Peyer's patch (tissue), 4 donors: ENCODE measurements around the gene EVC. TPM values are rescaled to one million over a fixed set of nuclear protein-coding genes. Genes with fewer than 3 reads are reported as not detected.
"Not testable (repeated sequence)": the region's sequence is repeated elsewhere in the genome, so short reads cannot be mapped to it uniquely, and the experiment has no call there.

Source experiments
- DNase-seq, 3 donors: peaks; one replicate each; pipeline ENCODE4 v3.0.0-alpha.2; 2017 to 2019
- H3K27ac ChIP-seq, 4 donors: fragments of 200-600 bp; sonication (generic); one replicate each; pipeline ENCODE4 v1.5.1; 2016 to 2019
- H3K27me3 ChIP-seq, 2 donors: fragments of 200-600 bp; sonication (generic); one replicate each; pipeline ENCODE4 v1.5.1; 2019
- H3K36me3 ChIP-seq, 3 donors: fragments of 200-600 bp; sonication (generic); one replicate each; pipeline ENCODE4 v1.5.1; 2016 to 2019
- H3K4me1 ChIP-seq, 4 donors: fragments of 200-600 bp; sonication (generic); one replicate each; pipeline ENCODE4 v1.5.1; 2016 to 2019
- H3K4me3 ChIP-seq, 4 donors: fragments of 200-600 bp; sonication (generic); 1 replicate in 3 of 4; 2 replicates in 1 of 4; pipeline ENCODE4 v1.5.1; 2016 to 2019; ENCODE audit warnings: mild to moderate bottlenecking in 1 of 4
- H3K9me3 ChIP-seq, 4 donors: fragments of 200-600 bp; sonication (generic); one replicate each; pipeline ENCODE4 v1.5.1; 2016 to 2019; ENCODE audit warnings: mild to moderate bottlenecking in 1 of 4
- POLR2A ChIP-seq, 2 donors: fragments of 450-650 bp; IDR thresholded peaks; one replicate each; pipeline ENCODE4 v1.5.1; 2017; ENCODE audit warnings: antibody characterized with exemption in 2 of 2, mild to moderate bottlenecking in 2 of 2, moderate library complexity in 2 of 2
- total RNA-seq, 4 donors: library from RNA; depleted of rRNA; stranded (reverse); fragments of >200 nt; gene quantifications; one replicate each; pipeline ENCODE4 v1.1.0, GENCODE V29; 2016
- TF ChIP-seq, protein P1 (sequence below), 6 experiments: fragments of 450-650 bp in 4 of 6; fragments of 200-600 bp in 2 of 6; sonication (generic) in 1 of 6; IDR thresholded peaks; one replicate each; pipeline ENCODE4 v1.5.1; 2017 to 2019; ENCODE audit warnings: antibody characterized with exemption in 6 of 6, mild to moderate bottlenecking in 3 of 6, moderate library complexity in 1 of 6

The EVC gene
- total RNA-seq, 4 donors from 2014 or later, result 1.6 to 40.4 (median 4.4) TPM

DNA sequence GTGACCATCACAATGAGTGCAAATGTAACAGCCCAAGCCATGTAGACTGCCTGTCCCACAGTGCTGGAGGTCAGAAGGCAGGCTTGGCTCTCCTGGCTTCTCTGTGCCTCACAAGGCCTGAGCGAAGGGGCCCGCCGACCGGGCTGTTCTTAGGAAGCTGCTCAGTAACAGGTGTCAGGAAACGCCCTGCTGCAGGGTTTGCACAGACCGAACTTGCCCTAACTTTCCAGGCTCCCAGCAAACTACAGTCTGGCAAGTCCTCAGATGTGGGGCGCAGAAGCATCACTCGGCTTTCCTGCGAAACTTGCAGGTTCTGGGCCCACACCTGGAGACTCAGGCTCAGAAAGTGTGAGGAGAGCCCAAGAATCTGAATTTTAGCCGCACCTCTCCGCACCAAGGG, 94.3 kb downstream of the EVC start:
- peaks cover 0 to 2% (median 0%) of the 10 kb centered on the region in 3 donors for H3K36me3 ChIP-seq
- no peak for TF ChIP-seq POLR2A (IDR thresholded peaks at IDR 0.05)
- TF ChIP-seq, protein P1, sequence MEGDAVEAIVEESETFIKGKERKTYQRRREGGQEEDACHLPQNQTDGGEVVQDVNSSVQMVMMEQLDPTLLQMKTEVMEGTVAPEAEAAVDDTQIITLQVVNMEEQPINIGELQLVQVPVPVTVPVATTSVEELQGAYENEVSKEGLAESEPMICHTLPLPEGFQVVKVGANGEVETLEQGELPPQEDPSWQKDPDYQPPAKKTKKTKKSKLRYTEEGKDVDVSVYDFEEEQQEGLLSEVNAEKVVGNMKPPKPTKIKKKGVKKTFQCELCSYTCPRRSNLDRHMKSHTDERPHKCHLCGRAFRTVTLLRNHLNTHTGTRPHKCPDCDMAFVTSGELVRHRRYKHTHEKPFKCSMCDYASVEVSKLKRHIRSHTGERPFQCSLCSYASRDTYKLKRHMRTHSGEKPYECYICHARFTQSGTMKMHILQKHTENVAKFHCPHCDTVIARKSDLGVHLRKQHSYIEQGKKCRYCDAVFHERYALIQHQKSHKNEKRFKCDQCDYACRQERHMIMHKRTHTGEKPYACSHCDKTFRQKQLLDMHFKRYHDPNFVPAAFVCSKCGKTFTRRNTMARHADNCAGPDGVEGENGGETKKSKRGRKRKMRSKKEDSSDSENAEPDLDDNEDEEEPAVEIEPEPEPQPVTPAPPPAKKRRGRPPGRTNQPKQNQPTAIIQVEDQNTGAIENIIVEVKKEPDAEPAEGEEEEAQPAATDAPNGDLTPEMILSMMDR (IDR thresholded peaks at IDR 0.05), result no peak
- no peak overlapping the region for H3K27ac ChIP-seq
- H3K4me1 ChIP-seq, result no peaks in the 10 kb centered on the region
- peak in 1 of 3 donors; percentile 39 for DNase-seq
- no peak overlapping the region for H3K4me3 ChIP-seq
- no peaks in the 10 kb centered on the region for H3K27me3 ChIP-seq
- no peaks in the 10 kb centered on the region for H3K9me3 ChIP-seq

DNA sequence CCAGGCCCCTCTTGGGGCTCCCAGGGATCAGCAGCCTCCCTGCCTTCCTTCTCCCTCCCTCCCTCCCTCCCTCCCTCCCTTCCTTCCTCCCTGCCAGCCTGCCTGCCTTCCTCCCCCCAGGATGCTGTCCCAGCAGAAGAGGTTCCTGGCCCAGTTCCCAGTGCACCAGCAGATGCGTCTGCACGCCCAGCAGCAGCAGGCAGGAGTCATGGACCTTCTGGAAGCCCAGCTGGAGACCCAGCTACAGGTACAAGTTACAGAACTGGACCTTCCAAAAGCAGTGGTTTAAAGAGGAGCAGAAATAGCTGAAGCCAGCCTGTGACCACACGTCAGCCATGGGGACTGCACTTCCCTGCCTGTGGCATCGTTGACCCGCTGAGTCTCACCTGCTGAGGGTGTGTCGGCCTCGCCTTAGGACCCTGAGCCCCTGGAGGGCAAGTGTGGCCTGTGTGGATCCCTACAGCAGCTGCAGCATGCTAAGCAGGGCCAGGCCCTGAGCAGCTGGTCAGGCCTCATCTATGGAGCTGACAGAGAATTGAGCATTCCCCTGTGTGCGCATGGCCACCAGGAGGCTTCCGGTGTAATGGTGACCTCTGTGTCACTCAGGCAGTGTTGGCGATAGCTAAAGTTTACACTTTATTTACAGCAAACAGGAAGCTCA, 97.2 kb downstream of the EVC start:
- Histone ChIP-seq H3K27ac (no peak overlapping the region), H3K4me3 (no peak overlapping the region), H3K9me3 (no peaks in the 10 kb centered on the region), H3K4me1 (no peaks in the 10 kb centered on the region), H3K27me3 (no peaks in the 10 kb centered on the region), H3K36me3 (peaks cover 0 to 4% (median 0%) of the 10 kb centered on the region in 3 donors)
- TF ChIP-seq POLR2A (IDR thresholded peaks at IDR 0.05), result no peak
- TF ChIP-seq, protein P1 (IDR thresholded peaks at IDR 0.05), result no peak
- peak in 2 of 3 donors; percentile 25 to 27 for DNase-seq

DNA sequence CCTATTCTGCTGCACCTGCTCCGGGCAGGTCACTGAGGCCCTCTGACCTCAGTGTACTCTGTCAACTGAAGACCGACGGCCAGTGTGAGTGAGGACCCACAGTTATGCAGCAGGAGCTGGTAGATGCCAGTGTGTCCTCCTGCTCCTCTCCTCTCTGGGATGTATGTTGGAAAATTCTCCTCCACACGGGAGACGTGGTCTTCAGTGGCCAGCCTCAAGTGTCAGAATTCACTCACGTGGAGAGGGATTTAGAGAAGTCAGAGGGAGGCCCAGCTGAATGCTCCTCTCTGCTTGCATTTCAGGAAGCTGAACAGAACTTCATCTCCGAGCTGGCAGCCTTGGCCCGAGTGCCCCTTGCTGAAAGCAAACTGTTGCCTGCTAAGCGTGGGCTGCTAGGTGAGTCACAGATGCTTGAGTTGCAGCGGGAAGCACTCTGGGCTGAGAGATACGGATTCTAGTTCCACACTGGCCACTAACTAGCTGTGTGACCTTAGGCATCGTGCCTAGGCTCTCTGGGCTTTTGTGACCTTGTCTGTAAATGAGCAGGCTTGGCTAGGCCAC, 98.3 kb downstream of the EVC start:
- Histone ChIP-seq H3K27ac (no peak overlapping the region), H3K4me3 (no peak overlapping the region), H3K36me3 (peaks cover 0 to 4% (median 0%) of the 10 kb centered on the region in 3 donors), H3K27me3 (no peaks in the 10 kb centered on the region), H3K9me3 (no peaks in the 10 kb centered on the region), H3K4me1 (no peaks in the 10 kb centered on the region)
- peak in 2 of 3 donors; percentile 9 to 38 for DNase-seq
- TF ChIP-seq, protein P1 (IDR thresholded peaks at IDR 0.05), result no peak
- TF ChIP-seq POLR2A (IDR thresholded peaks at IDR 0.05), result no peak

DNA sequence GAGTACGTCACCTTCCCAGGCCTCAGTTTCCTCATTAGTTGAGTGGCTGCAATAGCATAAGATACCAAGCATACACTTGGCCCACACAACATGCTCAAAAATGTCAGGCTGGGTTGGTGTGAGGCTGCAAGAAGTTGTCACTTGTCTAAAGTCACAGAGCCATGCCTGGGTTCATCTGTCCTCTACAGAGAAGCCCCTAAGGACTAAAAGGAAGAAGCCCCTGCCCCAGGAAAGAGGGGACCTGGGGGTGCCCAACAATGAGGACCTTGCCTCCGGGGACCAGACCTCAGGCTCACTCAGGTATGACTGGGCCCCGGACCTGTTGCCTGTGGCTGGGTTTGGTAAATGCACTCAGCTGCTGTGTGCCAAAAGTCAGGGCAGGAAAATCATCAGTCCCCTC, 99.2 kb downstream of the EVC start:
- Histone ChIP-seq H3K9me3 (no peaks in the 10 kb centered on the region), H3K36me3 (peaks cover 0 to 4% (median 0%) of the 10 kb centered on the region in 3 donors), H3K27ac (no peak overlapping the region), H3K27me3 (no peaks in the 10 kb centered on the region), H3K4me1 (no peaks in the 10 kb centered on the region), H3K4me3 (no peak overlapping the region)
- DNase-seq, result peak in 2 of 3 donors; percentile 15 to 27
- TF ChIP-seq, protein P1 (IDR thresholded peaks at IDR 0.05), result no peak
- TF ChIP-seq POLR2A (IDR thresholded peaks at IDR 0.05), result no peak

DNA sequence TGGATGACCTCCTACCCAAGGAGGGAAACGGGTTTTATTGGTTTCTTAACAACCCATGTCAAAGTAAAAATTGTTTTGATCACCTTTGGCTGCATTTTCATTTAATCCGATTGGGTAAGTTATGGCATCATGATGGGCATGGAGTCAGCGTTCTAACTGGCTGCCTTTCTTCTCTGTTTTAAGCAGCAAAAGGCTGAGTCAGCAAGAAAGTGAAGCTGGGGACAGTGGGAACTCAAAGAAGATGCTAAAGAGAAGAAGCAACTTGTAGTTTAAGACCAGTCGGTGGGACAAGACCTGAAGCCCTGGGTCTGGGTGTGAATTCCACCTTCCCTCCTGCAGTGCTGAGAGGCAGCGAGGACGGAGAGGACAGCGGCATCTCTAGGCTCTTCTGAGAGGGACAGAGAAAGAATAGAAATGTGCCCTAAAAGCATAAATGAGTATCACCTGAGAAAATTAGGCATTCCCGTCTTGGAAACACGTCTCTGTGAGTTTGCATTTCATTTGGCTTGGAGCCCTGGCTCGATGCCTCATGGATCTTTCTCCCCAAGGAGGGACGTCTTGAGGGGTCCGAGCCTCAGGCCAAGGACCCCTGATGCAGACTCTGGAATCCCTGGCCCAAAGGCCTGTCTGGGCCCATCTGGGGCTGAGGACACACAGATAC, 99.9 kb downstream of the EVC start:
- no peaks in the 10 kb centered on the region for H3K4me1 ChIP-seq
- DNase-seq, result peak in 2 of 3 donors; percentile 17 to 19
- TF ChIP-seq, protein P1 (IDR thresholded peaks at IDR 0.05), result no peak
- TF ChIP-seq POLR2A (IDR thresholded peaks at IDR 0.05), result no peak
- no peak overlapping the region for H3K27ac ChIP-seq
- H3K9me3 ChIP-seq, result no peaks in the 10 kb centered on the region
- H3K4me3 ChIP-seq, result no peak overlapping the region
- no peaks in the 10 kb centered on the region for H3K27me3 ChIP-seq
- peaks cover 0 to 4% (median 0%) of the 10 kb centered on the region in 3 donors for H3K36me3 ChIP-seq

- H3K4me1 ChIP-seq, H3K4me3 ChIP-seq, H3K9me3 ChIP-seq, H3K36me3 ChIP-seq, H3K27me3 ChIP-seq, H3K27ac ChIP-seq: not testable (repeated sequence)
- peak in 1 of 3 donors; percentile 11 for DNase-seq
These were observed 101.1 kb downstream of the EVC start for GRCh38 chr4:5812057-5812456.
